NCI-H524 (cell line): ENCODE results near the gene C11orf97.
"Not testable (repeated sequence)": the region's sequence is repeated elsewhere in the genome, so short reads cannot be mapped to it uniquely, and the experiment has no call there.

ENCODE experiments used
- DNase-seq, 2 experiments: peaks; one replicate each; lab custom pipeline; 2025; lab: John Stamatoyannopoulos, UW

The C11orf97 gene, protein sequence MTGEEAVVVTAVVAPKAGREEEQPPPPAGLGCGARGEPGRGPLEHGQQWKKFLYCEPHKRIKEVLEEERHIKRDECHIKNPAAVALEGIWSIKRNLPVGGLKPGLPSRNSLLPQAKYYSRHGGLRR

GRCh38 chr11:94511932-94512781 lies at the start of gene C11orf97:
Gene C11orf97, plus strand, starts transcription at chr11:94512461. Its CDS starts 68 bp downstream, at chr11:94512529.
- DNase-seq: peak; percentile 15 to 58

DNA sequence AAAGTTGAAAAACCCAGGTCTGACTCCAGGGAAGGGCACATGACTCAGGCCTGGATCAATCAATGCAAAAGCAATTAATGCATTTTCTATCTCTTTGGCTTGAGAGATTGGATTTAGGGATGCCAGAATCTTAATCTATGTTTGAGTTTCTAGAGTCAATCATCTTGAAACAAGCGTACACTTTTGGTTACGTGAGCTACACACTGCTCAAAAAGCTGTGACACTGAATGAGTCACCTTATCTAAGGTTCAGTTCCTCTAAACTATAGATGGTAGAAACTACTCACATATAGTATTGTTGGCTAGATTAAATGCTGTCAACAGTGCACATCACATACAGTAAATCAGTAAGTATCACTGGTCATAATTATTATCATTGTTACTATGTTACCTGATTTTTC lies 42.8 kb upstream of the C11orf97 start:
- DNase-seq: no peak

DNA sequence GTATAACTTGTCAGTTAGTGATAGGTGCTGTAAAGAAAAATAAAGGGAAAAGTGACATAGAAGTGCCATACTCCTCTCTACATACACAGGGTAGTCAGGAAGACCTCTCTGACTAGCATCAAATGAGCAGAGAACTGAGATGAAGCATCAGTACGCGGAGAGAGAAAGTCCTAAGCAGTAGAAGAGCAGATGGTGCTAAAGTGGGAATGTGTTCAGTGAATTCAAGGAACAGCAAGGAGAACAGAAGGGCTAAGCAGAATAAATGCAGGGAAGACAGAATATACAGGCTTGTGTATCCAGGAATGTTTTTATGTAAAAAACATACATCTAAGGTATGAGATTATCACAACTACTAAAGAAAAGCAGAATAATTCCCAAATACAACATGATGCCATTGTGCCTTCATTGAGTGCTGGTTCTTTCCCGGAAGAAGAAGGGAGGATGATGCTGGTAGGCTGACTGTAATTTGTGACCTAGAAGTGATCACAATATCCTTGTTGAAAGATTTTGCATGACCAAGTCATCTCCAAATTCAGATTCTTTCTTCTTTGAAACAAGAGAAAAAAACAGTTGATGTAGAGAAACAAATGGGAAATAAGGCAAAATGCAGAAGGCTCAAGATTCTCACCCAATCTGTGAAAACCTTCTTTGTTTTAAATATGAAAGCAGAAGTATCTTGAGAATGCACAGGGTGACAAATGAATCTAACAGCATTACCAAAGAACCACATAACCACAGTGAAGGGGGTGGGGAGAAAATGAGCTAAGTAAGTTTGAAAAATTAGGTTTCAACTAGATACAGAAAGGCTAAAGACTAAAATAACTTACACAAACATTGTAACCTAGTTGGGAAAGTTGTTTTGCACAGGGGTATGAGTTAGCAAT lies 39.1 kb upstream of the C11orf97 start:
- DNase-seq: no peak

DNA sequence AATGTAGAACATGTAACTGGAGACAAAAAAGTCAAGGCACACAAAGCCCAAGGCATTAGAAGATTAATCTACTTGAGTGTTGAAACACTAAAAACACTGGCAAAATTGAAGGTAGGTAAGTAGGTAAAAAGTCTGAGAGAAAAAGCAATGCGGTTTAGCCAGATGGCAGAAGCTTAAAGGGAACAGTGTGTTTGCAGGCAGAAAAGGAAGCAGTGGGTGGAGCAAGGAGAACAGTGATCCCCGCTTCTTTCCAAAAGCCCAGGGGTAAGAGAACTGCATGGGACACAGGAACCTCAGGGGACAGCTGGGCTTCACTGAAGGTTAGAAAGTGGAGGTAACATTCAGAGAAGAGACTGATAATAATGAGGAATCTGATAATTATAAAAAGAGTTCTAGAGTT lies 34.6 kb upstream of the C11orf97 start:
- DNase-seq: peak in 1 of 2 experiments; percentile 14

DNA sequence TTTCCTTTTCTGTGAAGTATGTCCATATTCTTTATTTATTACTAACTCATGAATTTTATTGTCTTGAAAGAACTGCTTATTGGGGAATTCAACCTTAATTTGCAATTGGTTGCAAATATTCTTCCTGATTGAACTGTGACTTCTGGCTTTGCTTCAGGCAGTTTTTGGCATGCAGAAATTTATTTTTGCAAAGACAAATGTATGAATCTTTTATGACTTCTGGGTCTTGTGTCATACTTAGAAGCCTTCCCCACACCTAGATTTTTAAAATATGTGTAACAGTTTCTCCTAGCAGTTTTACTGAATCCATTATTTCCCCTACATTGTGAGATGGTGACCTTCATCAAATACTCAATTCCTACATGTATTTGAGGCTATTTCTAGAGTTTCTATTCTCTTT lies 30.9 kb upstream of the C11orf97 start:
- DNase-seq: no peak

GRCh38 chr11:94486068-94486467 lies 26.2 kb upstream of the C11orf97 start:
- no peak for DNase-seq

GRCh38 chr11:94493281-94494125 lies 18.8 kb upstream of the C11orf97 start, which contains the start of the genes ANKRD49 and MRE11:
Gene ANKRD49, plus strand, starts transcription at chr11:94493984. Its CDS starts 2,710 bp downstream, at chr11:94496694.
Gene MRE11, minus strand, starts transcription at chr11:94493844. Its CDS starts 1,043 bp downstream, at chr11:94492801.
- DNase-seq: peak; percentile 94 to 97

GRCh38 chr11:94494126-94494680 lies 18.1 kb upstream of the C11orf97 start:
- DNase-seq: no peak

GRCh38 chr11:94500181-94500580 lies 12.1 kb upstream of the C11orf97 start:
- no peak for DNase-seq

DNA sequence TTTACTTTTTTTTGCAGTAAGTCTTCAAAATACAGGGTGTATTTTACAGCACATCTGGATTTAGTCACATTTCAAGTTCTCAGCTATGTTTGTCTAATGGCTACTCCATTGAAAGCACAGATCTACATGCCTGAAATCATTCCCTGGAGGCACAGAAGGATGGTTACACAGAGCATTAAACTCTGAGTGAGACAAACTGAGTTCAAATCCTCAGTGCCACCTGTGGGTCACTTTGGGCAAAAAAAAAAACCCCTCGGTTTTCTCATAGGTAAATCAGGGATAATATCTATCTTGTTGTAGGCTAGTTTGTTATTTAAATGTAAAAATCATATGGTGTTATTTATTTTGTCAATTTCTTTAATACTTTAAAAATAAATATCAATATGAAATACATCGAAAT lies 10.7 kb upstream of the C11orf97 start:
- DNase-seq: peak in 1 of 2 experiments; percentile 14

GRCh38 chr11:94504689-94505293 lies 7.5 kb upstream of the C11orf97 start:
- peak; percentile 7 to 44 for DNase-seq

GRCh38 chr11:94506513-94506912 lies 5.7 kb upstream of the C11orf97 start:
- DNase-seq: not testable (repeated sequence)

- DNase-seq: no peak
These were observed 4.8 kb upstream of the C11orf97 start for GRCh38 chr11:94507485-94507884.

GRCh38 chr11:94513091-94513490 lies 830 bp downstream of the C11orf97 start:
- DNase-seq: peak in 1 of 2 experiments; percentile 12

GRCh38 chr11:94515398-94515797 lies 3.1 kb downstream of the C11orf97 start:
- DNase-seq: no peak

DNA sequence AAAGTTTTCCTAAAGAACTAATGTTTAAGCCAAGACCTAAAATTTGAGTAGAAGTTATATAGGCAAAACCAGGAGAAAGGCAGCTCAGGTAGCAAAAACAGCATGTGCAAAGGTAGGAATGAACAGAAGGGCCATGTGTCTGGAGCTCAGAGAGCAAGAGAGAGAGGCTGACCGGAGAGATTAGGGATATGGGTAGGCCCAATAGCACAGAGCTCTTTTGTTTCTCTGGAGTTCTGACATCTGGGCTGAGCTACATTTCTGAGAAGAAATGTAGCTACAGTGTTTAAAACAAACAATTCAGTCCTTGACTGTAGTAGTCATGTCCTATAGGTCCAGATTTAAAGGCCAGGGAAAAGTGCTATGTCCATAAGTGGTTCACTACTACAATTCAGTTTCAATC lies 4.5 kb downstream of the C11orf97 start:
- DNase-seq: no peak

DNA sequence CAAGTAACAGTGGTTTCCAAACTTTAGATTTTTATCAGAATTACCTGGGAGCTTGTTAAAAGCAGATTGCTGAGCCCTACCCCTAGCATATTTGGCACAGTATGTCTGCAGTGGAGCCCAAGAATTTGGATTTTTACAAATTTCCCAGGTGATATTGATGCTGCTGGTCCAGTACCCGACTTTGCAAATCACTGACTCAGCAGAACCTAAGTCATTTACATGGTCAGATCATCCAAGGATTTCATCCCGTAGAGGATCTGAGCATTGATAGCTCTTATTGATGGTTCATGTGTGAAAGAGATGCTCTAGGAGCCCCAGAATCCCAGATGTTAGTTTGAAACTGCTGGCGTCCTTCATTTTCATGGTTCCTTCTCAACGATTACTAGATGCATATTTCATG lies 6.0 kb downstream of the C11orf97 start:
- no peak for DNase-seq

DNA sequence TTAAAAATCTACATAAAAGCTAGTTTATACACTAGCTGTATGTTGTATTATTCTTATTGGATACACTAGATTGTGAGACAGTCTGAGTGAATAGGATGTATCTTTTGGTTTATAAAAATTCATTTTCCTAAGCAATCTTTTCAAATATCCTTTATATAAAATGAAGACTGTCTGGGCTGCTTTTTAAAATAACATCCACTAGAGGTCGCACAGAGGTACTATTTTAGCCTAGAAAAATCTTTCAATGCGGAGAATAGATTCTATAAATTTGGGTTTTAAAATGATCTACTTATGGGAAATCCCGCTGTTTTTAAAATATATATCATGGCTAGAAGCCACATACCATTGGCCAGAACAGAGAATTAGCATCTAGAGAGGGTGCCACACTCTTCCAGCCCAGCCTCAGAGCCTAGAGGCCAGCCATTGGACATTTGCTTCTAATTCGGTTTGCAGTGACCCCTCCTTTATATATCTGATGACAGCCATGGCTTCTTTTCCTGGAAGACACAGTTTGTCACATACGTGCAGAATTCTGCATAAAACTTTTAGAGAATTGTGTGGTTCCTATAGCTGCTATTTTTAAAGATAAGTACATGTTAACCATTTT lies 7.3 kb downstream of the C11orf97 start:
- peak in 1 of 2 experiments; percentile 43 for DNase-seq

GRCh38 chr11:94521684-94522083 lies 9.4 kb downstream of the C11orf97 start:
- DNase-seq: peak in 1 of 2 experiments; percentile 52

DNA sequence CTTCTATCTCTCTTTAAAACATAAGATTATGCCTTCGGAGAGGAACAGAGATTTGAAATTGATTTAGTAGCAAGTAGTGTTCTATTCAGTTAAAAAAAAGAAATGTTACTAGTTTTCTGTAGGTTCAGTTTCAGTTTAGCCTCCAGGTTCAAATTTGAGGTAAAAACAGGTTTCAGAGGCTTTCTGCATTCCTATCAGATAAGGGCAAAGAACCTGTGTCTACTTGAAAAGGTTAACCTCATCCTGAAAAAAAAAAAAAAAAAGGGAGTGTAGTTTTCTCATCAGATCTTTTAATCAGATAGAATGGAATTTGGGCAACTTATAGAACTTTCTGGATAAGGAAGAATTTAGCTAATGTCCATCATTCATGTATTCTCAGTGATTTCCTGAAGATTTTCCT lies 12.1 kb downstream of the C11orf97 start:
- DNase-seq: no peak
